Gastroesophageal sphincter (tissue), 4 donors: Measurements from ENCODE around the gene VPS11. TPM values are rescaled to one million over a fixed set of nuclear protein-coding genes. Genes with fewer than 3 reads are reported as not detected.

Experiments
- ATAC-seq: fragments of 150-250 bp; one replicate; pipeline ENCODE4 v1.9.1; 2016; ENCODE audit warnings: mild to moderate bottlenecking, moderate library complexity
- H3K27ac ChIP-seq, 4 donors: fragments of 200-600 bp; sonication (generic) in 3 of 4; 1 replicate in 3 of 4; 2 replicates in 1 of 4; pipeline ENCODE4 v1.5.1; 2016 to 2019
- H3K27me3 ChIP-seq: fragments of 200-600 bp; sonication (generic); one replicate; pipeline ENCODE4 v1.5.1; 2019
- H3K36me3 ChIP-seq, 2 donors: fragments of 200-600 bp; sonication (generic); one replicate each; pipeline ENCODE4 v1.5.1; 2019; ENCODE audit warnings: control low read depth in 1 of 2
- H3K4me1 ChIP-seq, 3 donors: fragments of 200-600 bp; sonication (generic); 1 replicate in 2 of 3; 2 replicates in 1 of 3; pipeline ENCODE4 v1.5.1; 2016 to 2019; ENCODE audit warnings: control low read depth in 2 of 3
- H3K4me3 ChIP-seq, 2 donors: fragments of 200-600 bp; sonication (generic); one replicate each; pipeline ENCODE4 v1.5.1; 2019; ENCODE audit warnings: mild to moderate bottlenecking in 1 of 2, moderate library complexity in 1 of 2
- H3K9me3 ChIP-seq, 3 donors: fragments of 200-600 bp; sonication (generic); one replicate each; pipeline ENCODE4 v1.5.1; 2017 to 2019; ENCODE audit warnings: control low read depth in 2 of 3
- EP300 ChIP-seq: sonication (generic); formaldehyde crosslinking; IDR thresholded peaks from one replicate; pipeline ENCODE4 v1.6.1; 2017; ENCODE audit warnings: antibody characterized with exemption, mild to moderate bottlenecking
- POLR2A ChIP-seq, 2 donors: fragments of 450-650 bp; IDR thresholded peaks; one replicate each; pipeline ENCODE4 v1.6.1; 2017; ENCODE audit warnings: antibody characterized with exemption in 2 of 2, mild to moderate bottlenecking in 2 of 2, moderate library complexity in 1 of 2
- POLR2AphosphoS5 ChIP-seq: sonication (generic); formaldehyde crosslinking; IDR thresholded peaks from one replicate; pipeline ENCODE4 v1.6.1; 2017; ENCODE audit warnings: antibody characterized with exemption
- WGBS, 2 donors: methylation state at CpG; one replicate each; pipeline ENCODE4 v1.1.5; 2018; ENCODE audit warnings: low coverage in 1 of 2; 5-methylcytosine and 5-hydroxymethylcytosine counted together
- total RNA-seq, 4 donors: library from RNA; depleted of rRNA; stranded (reverse); fragments of >200 nt; gene quantifications; one replicate each; pipeline ENCODE4 v1.1.0, GENCODE V29; 2016
- TF ChIP-seq, protein P1 (sequence below), 4 experiments: fragments of 200-600 bp in 2 of 4; fragments of 450-650 bp in 2 of 4; sonication (generic) in 1 of 4; IDR thresholded peaks; one replicate each; pipeline ENCODE4 v1.5.1; 2017 to 2019; ENCODE audit warnings: antibody characterized with exemption in 4 of 4, mild to moderate bottlenecking in 2 of 4, moderate library complexity in 2 of 4

Gene VPS11
- total RNA-seq, 4 donors from 2014 or later: 23.9 to 45.6 (median 35.8) TPM

DNA sequence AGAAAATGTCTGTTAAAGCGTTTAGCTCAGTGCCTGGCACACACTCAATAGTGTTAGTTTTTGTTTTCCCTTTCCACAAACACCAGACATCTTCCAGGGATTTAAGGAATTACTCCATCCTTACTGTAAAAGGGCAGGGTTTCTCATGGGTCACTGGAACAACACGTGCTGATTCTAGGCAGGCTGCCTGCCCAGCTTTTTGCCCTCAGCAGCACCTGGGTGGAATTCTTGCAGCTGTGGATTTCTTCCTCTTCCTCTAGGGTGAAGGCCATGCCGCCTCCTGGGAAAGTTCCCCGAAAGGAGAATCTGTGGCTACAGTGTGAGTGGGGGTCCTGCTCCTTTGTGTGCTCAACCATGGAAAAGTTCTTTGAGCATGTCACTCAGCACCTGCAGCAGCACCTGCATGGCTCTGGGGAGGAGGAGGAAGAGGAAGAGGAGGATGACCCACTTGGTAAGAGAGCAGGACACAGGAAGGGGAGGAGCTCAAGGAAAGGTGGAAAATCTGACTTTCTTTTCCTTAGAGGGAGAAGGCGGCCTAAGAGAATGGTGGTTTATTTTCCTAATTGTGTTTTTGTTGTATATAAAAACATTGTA, 59.2 kb downstream of the VPS11 start:
- TF ChIP-seq EP300 (no peak), POLR2AphosphoS5 (no peak), POLR2A (IDR thresholded peaks at IDR 0.05) (no peak)
- TF ChIP-seq, protein P1, sequence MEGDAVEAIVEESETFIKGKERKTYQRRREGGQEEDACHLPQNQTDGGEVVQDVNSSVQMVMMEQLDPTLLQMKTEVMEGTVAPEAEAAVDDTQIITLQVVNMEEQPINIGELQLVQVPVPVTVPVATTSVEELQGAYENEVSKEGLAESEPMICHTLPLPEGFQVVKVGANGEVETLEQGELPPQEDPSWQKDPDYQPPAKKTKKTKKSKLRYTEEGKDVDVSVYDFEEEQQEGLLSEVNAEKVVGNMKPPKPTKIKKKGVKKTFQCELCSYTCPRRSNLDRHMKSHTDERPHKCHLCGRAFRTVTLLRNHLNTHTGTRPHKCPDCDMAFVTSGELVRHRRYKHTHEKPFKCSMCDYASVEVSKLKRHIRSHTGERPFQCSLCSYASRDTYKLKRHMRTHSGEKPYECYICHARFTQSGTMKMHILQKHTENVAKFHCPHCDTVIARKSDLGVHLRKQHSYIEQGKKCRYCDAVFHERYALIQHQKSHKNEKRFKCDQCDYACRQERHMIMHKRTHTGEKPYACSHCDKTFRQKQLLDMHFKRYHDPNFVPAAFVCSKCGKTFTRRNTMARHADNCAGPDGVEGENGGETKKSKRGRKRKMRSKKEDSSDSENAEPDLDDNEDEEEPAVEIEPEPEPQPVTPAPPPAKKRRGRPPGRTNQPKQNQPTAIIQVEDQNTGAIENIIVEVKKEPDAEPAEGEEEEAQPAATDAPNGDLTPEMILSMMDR (IDR thresholded peaks at IDR 0.05): no peak
- H3K27ac ChIP-seq: peak overlapping the region in 1 of 4 donors; percentile 10
- H3K36me3 ChIP-seq: peaks cover 0 to 77% of the 10 kb centered on the region in 2 donors
- no peak for ATAC-seq
- WGBS, 2 donors: 45 to 52% methylated on average over 5 of the region's 5 CpGs
- no peaks in the 10 kb centered on the region for H3K27me3 ChIP-seq
- no peak overlapping the region for H3K4me3 ChIP-seq
- peaks cover 2 to 42% (median 6%) of the 10 kb centered on the region in 3 donors for H3K4me1 ChIP-seq
- H3K9me3 ChIP-seq: no peaks in the 10 kb centered on the region

- H3K27ac ChIP-seq: no peak overlapping the region
- no peaks in the 10 kb centered on the region for H3K27me3 ChIP-seq
- ATAC-seq: no peak
- WGBS, 2 donors: 100% methylated on average over 1 of the region's 3 CpGs; no CpG with 5 or more reads in 1 of the 2 donors
- peaks cover 0 to 16% (median 0%) of the 10 kb centered on the region in 3 donors for H3K4me1 ChIP-seq
- peaks cover 0 to 90% of the 10 kb centered on the region in 2 donors for H3K36me3 ChIP-seq
- H3K4me3 ChIP-seq: no peak overlapping the region
- TF ChIP-seq POLR2AphosphoS5 (no peak), EP300 (no peak), POLR2A (IDR thresholded peaks at IDR 0.05) (no peak)
- TF ChIP-seq, protein P1 (IDR thresholded peaks at IDR 0.05): no peak
- no peaks in the 10 kb centered on the region for H3K9me3 ChIP-seq
Measured at GRCh38 chr11:119130662-119131061, 63.0 kb downstream of the VPS11 start.

Other genes with a start within 250 kb of the VPS11 start
- under 1 TPM in 1 of 4 donors, not detected in 3; 0.08 TPM for gene CXCR5, start 183.9 kb upstream of the VPS11 start, total RNA-seq
- gene BCL9L, start 141.9 kb upstream of the VPS11 start, total RNA-seq: 10 to 100 TPM; 24.6 to 66.2 (median 30.8) TPM
- gene UPK2, start 111.5 kb upstream of the VPS11 start, total RNA-seq: not detected
- not detected for gene FOXR1, start 96.1 kb upstream of the VPS11 start, total RNA-seq
- gene CENATAC, start 69.7 kb upstream of the VPS11 start, total RNA-seq: 10 to 100 TPM in 3 of 4 donors, 1 to 10 TPM in 1; 5.8 to 90.3 (median 40.0) TPM
- gene RPS25, start 49.5 kb upstream of the VPS11 start, total RNA-seq: 1,000 to 10,000 TPM; 1,381 to 2,808 (median 2,000) TPM
- 10 to 100 TPM; 44.4 to 69.0 (median 52.1) TPM for gene TRAPPC4, start 49.1 kb upstream of the VPS11 start, total RNA-seq
- 10 to 100 TPM; 10.1 to 11.6 (median 11.1) TPM for gene SLC37A4, start 36.9 kb upstream of the VPS11 start, total RNA-seq
- gene HYOU1, start 10.6 kb upstream of the VPS11 start, total RNA-seq: 10 to 100 TPM; 37.8 to 63.0 (median 57.9) TPM
- 10 to 100 TPM in 2 of 4 donors, 1 to 10 TPM in 2; 1.2 to 27.1 (median 9.8) TPM for gene HMBS, start 17.1 kb downstream of the VPS11 start, total RNA-seq
- 10 to 100 TPM; 10.7 to 28.1 (median 21.4) TPM for gene DPAGT1, start 34.0 kb downstream of the VPS11 start, total RNA-seq
- gene C2CD2L, start 39.5 kb downstream of the VPS11 start, total RNA-seq: 10 to 100 TPM in 1 of 4 donors, 1 to 10 TPM in 3; 3.4 to 13.3 (median 8.3) TPM
- 10 to 100 TPM; 19.0 to 30.2 (median 23.3) TPM for gene HINFP, start 53.8 kb downstream of the VPS11 start, total RNA-seq
- gene ABCG4, start 81.2 kb downstream of the VPS11 start, total RNA-seq: 1 to 10 TPM in 1 of 4 donors, under 1 TPM in 2, not detected in 1; 0.20 to 1.1 (median 0.40) TPM
- 10 to 100 TPM; 12.1 to 41.4 (median 17.7) TPM for gene NLRX1, start 100.9 kb downstream of the VPS11 start, total RNA-seq
- gene NHERF4, start 117.7 kb downstream of the VPS11 start, total RNA-seq: under 1 TPM in 1 of 4 donors, not detected in 3; 0.19 TPM
- 10 to 100 TPM; 20.2 to 29.2 (median 25.1) TPM for gene CBL, start 138.5 kb downstream of the VPS11 start, total RNA-seq
- 1,000 to 10,000 TPM in 3 of 4 donors, 100 to 1,000 TPM in 1; 702 to 1,904 (median 1,177) TPM for gene MCAM, start 249.3 kb downstream of the VPS11 start, total RNA-seq